Stomach smooth muscle (tissue), 2 donors: ENCODE measurements around the gene MANSC4.
A peak's percentile ranks its signal among the peaks of the same experiment; 100 is the strongest.

Experiments
- H3K27ac ChIP-seq: one replicate; pipeline ENCODE4 v1.7.0; 2013; ENCODE audit warnings: mild to moderate bottlenecking, low read length, inconsistent platforms
- H3K27me3 ChIP-seq, 2 donors: one replicate each; pipeline ENCODE4 v1.7.0; 2013; ENCODE audit warnings: low read length in 2 of 2; ENCODE audit not compliant: insufficient read depth in 2 of 2, control insufficient read depth in 1 of 2
- H3K36me3 ChIP-seq, 2 donors: one replicate each; pipeline ENCODE4 v1.7.0; 2013; ENCODE audit warnings: low read length in 2 of 2; ENCODE audit not compliant: control insufficient read depth in 2 of 2, insufficient read depth in 2 of 2
- H3K4me1 ChIP-seq: one replicate; pipeline ENCODE4 v1.7.0; 2013; ENCODE audit warnings: low read length; ENCODE audit not compliant: control insufficient read depth, insufficient read depth
- H3K4me3 ChIP-seq, 2 donors: one replicate each; pipeline ENCODE4 v1.7.0; 2013; ENCODE audit warnings: low read length in 2 of 2
- H3K9ac ChIP-seq, 2 donors: one replicate each; pipeline ENCODE4 v1.7.0; 2013; ENCODE audit warnings: low read length in 2 of 2, mild to moderate bottlenecking in 1 of 2
- H3K9me3 ChIP-seq, 2 donors: one replicate each; pipeline ENCODE4 v1.7.0; 2013; ENCODE audit warnings: low read length in 2 of 2; ENCODE audit not compliant: control insufficient read depth in 2 of 2
- donor health status: healthy.
- donor health status: Pancreatic carcinoma.

Gene MANSC4

DNA sequence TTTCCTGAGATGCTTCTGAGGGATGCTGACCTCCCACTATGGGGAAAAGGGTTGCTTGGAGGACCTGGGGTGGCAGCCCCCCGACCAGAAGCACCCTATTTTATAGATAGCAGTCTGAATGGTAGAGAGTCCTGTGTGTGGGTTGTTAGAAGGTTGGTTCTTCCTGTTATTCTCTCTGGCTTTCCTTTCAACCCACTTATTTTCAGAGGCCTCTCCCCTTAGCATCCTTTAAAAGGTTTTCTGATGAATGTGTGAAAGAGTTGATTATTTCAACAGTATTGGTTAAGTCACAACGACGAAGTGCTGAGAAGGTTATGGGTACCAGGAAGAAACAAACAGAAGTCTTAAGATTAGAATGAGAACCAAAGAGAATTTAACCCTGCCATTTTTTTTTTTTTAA lies 20.8 kb upstream of the MANSC4 start:
- Histone ChIP-seq H3K36me3 (peaks cover 26 to 34% of the 10 kb centered on the region in 2 donors), H3K9ac (no peak overlapping the region), H3K4me1 (peaks cover 7% of the 10 kb centered on the region), H3K27ac (no peak overlapping the region), H3K4me3 (no peak overlapping the region), H3K9me3 (no peaks in the 10 kb centered on the region), H3K27me3 (no peaks in the 10 kb centered on the region)

DNA sequence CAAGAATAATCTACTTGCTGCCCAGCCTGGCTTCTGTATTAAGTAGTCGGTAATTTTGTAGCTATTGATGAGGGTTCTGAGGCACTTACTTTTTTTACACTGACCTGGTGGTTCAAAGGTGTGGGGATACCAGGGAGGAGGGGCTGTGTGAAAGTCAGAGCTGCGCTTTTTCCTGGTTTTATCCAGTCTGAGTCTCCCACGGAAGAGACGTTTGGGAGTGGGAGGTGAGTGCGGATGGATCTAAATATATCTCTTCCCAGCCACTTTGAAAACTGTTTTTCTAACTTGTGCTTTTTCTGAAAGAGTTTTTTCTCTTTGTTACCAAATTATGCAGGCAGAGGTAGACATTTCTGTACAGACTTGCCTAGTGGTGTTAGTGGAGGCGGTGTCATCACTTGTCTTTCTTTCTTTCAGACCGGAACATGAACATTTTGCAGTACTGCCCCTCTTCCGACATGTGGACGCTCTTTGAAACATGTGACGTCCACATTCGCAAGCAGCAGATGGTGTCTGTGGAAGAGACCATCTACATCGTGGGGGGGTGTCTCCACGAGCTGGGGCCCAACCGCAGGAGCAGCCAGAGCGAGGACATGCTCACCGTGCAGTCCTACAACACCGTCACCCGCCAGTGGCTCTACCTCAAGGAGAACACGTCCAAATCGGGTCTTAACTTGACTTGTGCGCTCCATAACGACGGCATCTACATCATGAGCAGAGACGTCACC lies 17.4 kb upstream of the MANSC4 start:
- H3K4me3 ChIP-seq = no peak overlapping the region
- H3K36me3 ChIP-seq = peaks cover 39 to 50% of the 10 kb centered on the region in 2 donors
- no peak overlapping the region for H3K27ac ChIP-seq
- H3K9me3 ChIP-seq = no peaks in the 10 kb centered on the region
- peaks cover 2% of the 10 kb centered on the region for H3K4me1 ChIP-seq
- no peak overlapping the region for H3K9ac ChIP-seq
- H3K27me3 ChIP-seq = no peaks in the 10 kb centered on the region

DNA sequence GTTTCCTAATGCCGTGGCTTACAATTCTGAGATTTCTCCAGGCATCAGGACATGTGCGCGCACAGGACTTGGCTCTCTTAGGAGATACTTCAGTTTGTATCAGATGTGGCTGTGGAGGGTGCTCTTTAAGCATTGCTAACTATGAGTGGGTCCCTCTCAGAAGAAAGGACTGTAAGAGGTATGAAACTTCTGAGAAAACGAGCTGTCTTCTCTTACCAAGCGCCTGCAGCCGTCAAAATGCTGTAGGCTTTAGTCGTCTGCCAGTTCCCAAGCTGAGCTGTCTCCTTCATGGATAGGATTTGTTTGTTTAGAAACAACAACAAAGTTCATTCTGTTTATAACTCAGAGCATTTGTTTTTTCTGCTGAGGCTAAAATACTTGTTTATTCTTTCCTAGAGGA lies 16.1 kb upstream of the MANSC4 start:
- H3K36me3 ChIP-seq = peaks cover 44 to 55% of the 10 kb centered on the region in 2 donors
- no peak overlapping the region for H3K9ac ChIP-seq
- no peak overlapping the region for H3K4me3 ChIP-seq
- no peaks in the 10 kb centered on the region for H3K27me3 ChIP-seq
- H3K4me1 ChIP-seq = peaks cover 2% of the 10 kb centered on the region
- H3K9me3 ChIP-seq = no peaks in the 10 kb centered on the region
- no peak overlapping the region for H3K27ac ChIP-seq

DNA sequence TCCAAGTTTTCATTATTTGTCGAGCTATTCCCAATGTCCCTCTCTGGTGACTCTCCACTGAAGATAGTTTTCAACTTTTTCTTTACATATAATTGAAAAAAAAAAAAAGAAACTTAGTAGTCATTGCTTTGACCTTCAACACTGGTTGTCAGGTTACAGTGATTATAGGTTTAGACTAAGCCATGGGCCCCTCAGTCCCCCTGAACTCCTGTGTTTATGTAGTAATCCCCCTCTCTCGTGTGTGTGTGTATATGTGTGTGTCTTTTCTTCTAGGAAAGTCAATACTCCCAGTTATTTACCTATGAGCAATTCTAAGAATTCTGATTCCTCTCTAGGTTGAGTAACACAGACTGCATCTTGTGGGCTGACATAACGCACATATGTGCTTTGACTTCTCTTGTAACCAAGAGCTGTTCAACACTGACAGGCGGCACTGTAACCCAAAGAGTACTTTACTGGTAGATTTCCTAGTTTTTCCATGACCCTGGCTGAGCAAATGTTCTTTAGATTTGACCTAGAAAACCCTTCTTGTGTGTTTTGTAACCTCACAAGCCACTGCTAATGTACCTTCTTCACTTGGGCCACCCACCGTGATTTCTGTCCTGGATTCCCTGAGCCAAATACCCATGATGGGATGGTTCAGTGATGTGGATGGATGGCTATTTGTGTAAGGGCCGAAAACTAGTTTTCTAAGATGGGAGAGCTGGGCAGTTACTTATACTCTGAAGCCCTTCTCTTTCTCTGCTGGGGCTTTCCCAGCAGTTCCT lies 15.0 kb upstream of the MANSC4 start:
- Histone ChIP-seq H3K27me3 (no peaks in the 10 kb centered on the region), H3K9me3 (no peaks in the 10 kb centered on the region), H3K4me1 (peaks cover 5% of the 10 kb centered on the region), H3K9ac (no peak overlapping the region), H3K36me3 (peaks cover 47 to 53% of the 10 kb centered on the region in 2 donors), H3K27ac (no peak overlapping the region), H3K4me3 (no peak overlapping the region)

DNA sequence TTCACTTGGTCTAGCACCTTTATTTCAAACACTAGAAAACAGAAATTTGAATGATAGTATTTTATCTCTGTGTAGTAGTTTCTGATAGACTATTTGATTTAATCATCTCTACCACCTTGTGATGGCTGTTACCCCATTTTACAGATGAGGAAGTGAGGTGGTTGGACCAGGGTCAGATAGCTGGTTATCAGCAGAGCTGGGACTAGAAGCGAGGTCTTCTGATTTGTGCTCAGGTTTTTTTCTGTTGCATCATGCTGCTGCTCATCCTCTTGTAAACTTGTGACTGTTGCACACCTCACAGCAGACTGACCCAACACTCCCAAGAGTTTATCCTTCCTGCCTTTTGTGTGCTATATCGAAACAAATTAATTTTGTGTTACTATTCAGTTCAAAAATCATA lies 10.1 kb upstream of the MANSC4 start:
- H3K27ac ChIP-seq = no peak overlapping the region
- no peak overlapping the region for H3K4me3 ChIP-seq
- no peaks in the 10 kb centered on the region for H3K27me3 ChIP-seq
- peaks cover 20% of the 10 kb centered on the region for H3K4me1 ChIP-seq
- peaks cover 25 to 29% of the 10 kb centered on the region in 2 donors for H3K36me3 ChIP-seq
- no peaks in the 10 kb centered on the region for H3K9me3 ChIP-seq
- no peak overlapping the region for H3K9ac ChIP-seq

DNA sequence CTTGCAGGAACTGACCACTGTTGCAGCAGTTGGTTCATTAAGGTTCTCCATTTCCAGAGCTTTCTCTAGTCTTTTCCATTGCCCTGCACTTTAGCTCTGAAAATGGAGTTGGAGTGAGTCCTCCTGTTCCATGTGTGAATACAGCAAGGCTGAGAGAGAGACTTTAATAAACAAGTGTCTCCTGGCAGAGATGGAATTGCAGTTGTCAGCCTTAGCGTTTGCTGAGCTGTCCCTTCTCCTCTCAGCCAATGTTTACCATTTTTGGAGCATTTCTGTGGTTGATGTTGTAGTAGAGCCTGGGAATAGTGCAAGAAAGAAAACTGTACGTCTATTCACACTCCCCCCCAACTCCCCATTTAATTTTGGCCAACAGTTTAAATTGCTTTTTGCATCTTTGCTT lies 7.5 kb upstream of the MANSC4 start:
- H3K9ac ChIP-seq = no peak overlapping the region
- no peaks in the 10 kb centered on the region for H3K27me3 ChIP-seq
- peak overlapping the region; percentile 37 for H3K27ac ChIP-seq
- H3K9me3 ChIP-seq = no peaks in the 10 kb centered on the region
- peaks cover 23% of the 10 kb centered on the region for H3K4me1 ChIP-seq
- H3K36me3 ChIP-seq = peaks cover 9 to 15% of the 10 kb centered on the region in 2 donors
- peak overlapping the region; percentile 13 to 35 for H3K4me3 ChIP-seq

DNA sequence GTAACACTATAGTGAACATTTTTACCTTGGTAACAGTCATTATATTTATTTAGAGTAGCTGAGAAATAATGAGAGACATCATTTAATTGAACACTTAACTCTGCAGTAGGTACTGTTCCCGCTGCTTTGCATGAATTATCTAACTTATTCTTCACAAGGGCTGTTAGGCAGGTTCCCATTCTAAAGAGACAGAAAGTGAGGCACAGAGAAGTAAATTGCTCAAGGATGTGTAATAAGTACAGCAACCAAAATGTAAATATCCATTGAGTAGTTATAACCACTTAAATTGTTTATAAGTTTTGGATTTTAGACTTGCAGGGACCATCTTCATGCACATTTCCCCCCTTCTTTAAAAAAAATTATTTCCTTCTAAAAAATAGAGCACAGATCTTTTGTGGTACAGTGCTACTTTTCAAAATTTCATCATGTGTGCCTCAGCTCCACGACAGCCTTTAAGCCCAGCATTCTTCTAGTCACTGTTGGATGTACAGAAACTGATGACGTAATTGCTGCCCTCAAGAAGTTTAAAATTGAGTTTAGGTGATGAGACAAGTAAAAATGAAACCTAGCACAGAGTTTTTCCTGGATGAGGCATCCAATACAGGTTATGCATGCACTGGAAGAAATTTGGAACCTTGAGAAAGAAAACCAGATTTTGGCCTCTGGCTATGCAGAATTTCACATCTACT lies 6.0 kb upstream of the MANSC4 start:
- no peak overlapping the region for H3K9ac ChIP-seq
- H3K4me1 ChIP-seq = peaks cover 30% of the 10 kb centered on the region
- H3K27ac ChIP-seq = no peak overlapping the region
- no peak overlapping the region for H3K4me3 ChIP-seq
- H3K36me3 ChIP-seq = peaks cover 0 to 4% of the 10 kb centered on the region in 2 donors
- H3K9me3 ChIP-seq = no peaks in the 10 kb centered on the region
- H3K27me3 ChIP-seq = no peaks in the 10 kb centered on the region

DNA sequence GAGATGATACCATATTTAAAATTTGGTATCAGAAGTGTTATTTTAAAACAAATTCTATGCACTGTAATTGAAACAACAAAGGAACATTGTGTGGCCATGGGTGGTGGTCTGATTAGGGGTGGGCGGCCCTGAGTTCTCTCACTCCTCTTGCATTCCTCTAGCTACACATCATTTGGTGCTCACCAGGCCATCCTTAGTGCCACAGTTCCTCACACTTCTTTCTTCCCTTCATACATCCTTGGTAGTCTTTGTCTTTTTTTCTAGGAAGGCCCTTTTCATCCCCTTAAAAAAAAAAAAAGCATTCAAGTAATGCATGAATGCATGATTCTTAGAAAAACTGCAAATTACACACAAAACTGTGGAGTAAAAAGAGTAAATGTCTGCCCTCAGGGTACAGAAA lies 2.4 kb upstream of the MANSC4 start:
- no peaks in the 10 kb centered on the region for H3K9me3 ChIP-seq
- peaks cover 30% of the 10 kb centered on the region for H3K4me1 ChIP-seq
- H3K27ac ChIP-seq = no peak overlapping the region
- H3K9ac ChIP-seq = no peak overlapping the region
- no peaks in the 10 kb centered on the region for H3K27me3 ChIP-seq
- peak overlapping the region; percentile 54 to 94 for H3K4me3 ChIP-seq
- H3K36me3 ChIP-seq = no peaks in the 10 kb centered on the region

DNA sequence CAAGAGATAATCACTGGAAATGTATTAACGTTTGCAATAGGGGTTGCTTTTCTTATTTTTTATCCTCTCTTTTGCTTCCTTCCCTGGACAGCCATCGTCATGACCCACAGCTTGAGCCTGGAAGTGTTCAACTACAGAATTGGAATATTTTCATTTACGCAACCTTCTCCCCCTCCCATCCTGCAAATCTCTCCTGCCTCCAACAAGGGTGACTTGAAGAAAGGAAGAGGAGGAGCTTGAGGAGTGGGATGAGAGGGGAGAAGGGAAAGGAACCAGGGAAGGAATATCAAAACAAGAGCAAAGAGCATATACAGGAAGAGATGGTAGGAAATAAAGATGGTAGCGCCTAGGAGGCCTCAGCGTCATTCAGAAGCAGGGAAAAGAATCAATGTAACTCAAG lies 1.6 kb upstream of the MANSC4 start:
- Histone ChIP-seq H3K4me1 (peaks cover 24% of the 10 kb centered on the region), H3K9me3 (no peaks in the 10 kb centered on the region), H3K9ac (peak overlapping the region; percentile 21 to 98), H3K4me3 (peak overlapping the region; percentile 94 to 98), H3K27ac (peak overlapping the region; percentile 58), H3K36me3 (no peaks in the 10 kb centered on the region), H3K27me3 (no peaks in the 10 kb centered on the region)

DNA sequence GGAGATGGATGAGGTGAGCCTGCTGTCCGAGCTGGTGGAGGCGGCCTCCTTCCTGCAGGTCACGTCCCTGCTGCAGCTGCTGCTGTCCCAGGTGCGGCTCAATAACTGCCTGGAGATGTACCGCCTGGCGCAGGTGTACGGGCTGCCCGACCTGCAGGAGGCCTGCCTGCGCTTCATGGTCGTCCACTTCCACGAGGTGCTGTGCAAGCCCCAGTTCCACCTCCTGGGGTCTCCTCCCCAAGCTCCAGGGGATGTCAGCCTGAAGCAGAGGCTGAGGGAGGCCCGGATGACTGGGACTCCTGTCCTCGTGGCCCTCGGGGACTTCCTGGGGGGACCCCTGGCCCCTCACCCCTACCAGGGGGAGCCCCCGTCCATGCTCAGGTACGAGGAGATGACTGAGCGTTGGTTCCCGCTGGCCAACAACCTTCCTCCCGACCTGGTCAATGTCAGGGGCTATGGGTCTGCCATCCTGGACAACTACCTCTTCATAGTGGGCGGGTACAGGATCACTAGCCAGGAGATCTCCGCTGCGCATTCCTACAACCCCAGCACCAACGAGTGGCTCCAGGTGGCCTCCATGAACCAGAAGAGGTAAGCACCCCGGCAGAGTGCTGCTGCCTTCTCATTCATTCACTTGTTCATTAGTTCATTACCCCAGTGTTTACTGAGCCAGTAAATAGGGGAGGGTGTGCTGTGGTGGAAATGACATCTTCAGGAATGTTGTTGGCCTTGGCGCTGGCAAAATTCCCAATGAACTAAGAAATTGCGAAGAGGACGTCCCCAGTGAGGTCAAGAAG lies 774 bp upstream of the MANSC4 start:
- no peaks in the 10 kb centered on the region for H3K36me3 ChIP-seq
- H3K9me3 ChIP-seq = no peaks in the 10 kb centered on the region
- H3K9ac ChIP-seq = peak overlapping the region; percentile 91 to 98
- H3K4me3 ChIP-seq = peak overlapping the region; percentile 94 to 98
- no peaks in the 10 kb centered on the region for H3K27me3 ChIP-seq
- peaks cover 24% of the 10 kb centered on the region for H3K4me1 ChIP-seq
- peak overlapping the region; percentile 92 for H3K27ac ChIP-seq
